ENCODE data around the gene ZNF235. TPM values are rescaled to one million over a fixed set of nuclear protein-coding genes. Genes with fewer than 3 reads are reported as not detected.
A peak's percentile ranks its signal among the peaks of the same experiment; 100 is the strongest.

The ZNF235 gene
- total and polyA plus RNA-seq, 2 donors (not counting 1 experiment from before 2014, with no cell fraction given): 2.9 to 5.8 TPM

DNA sequence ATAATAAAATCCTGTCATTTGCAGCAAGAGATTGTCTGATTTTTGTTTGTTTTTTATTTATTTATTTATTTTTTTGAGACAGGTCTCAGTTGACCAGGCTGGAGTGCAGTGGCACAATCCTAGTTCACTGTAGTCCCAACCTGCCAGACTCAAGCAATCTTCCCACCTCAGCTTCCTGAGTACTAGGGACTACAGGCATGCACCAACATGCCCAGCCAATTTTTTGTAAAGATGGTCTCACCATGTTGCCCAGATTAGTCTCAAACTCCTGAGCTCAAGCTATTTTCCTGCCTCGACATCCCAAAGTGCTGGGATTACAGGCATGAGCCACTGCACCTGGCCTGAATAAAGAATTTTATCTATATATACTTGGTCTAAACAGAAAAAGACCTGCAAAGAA, 27.5 kb downstream of the ZNF235 start:
- H3K9ac ChIP-seq (ENCODE audit: insufficient read depth, low read length): no peak overlapping the region
- no peak for DNase-seq (ENCODE audit: low read depth in 2 of 2)
- no peak overlapping the region for H3K4me2 ChIP-seq (ENCODE audit: extremely low read depth, insufficient read depth, low read length)
- no peaks in the 10 kb centered on the region for H3K79me2 ChIP-seq (ENCODE audit: control insufficient read depth, insufficient read depth, low read length)
- H3K36me3 ChIP-seq (ENCODE audit: control insufficient read depth, insufficient read depth, low read length): no peaks in the 10 kb centered on the region
- no peaks in the 10 kb centered on the region for H3K4me1 ChIP-seq (ENCODE audit: control insufficient read depth, extremely low read depth, insufficient read depth, low read length)
- H3K27me3 ChIP-seq (ENCODE audit: control insufficient read depth, insufficient read depth, low read length): no peaks in the 10 kb centered on the region
- no peak for TF ChIP-seq EZH2 (IDR thresholded peaks at IDR 0.05; ENCODE audit: low read length, missing control alignments)
- TF ChIP-seq, protein P1, sequence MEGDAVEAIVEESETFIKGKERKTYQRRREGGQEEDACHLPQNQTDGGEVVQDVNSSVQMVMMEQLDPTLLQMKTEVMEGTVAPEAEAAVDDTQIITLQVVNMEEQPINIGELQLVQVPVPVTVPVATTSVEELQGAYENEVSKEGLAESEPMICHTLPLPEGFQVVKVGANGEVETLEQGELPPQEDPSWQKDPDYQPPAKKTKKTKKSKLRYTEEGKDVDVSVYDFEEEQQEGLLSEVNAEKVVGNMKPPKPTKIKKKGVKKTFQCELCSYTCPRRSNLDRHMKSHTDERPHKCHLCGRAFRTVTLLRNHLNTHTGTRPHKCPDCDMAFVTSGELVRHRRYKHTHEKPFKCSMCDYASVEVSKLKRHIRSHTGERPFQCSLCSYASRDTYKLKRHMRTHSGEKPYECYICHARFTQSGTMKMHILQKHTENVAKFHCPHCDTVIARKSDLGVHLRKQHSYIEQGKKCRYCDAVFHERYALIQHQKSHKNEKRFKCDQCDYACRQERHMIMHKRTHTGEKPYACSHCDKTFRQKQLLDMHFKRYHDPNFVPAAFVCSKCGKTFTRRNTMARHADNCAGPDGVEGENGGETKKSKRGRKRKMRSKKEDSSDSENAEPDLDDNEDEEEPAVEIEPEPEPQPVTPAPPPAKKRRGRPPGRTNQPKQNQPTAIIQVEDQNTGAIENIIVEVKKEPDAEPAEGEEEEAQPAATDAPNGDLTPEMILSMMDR (conservative IDR thresholded peaks at IDR 0.05 in 1 of 2, IDR thresholded peaks at IDR 0.05 in 1 of 2; ENCODE audit: low read depth in 1 of 2, low read length in 2 of 2): no peak
- H3K4me3 ChIP-seq (replicated peaks in 1 of 4; ENCODE audit: control extremely low read depth in 1 of 4, insufficient read depth in 1 of 4, low read depth in 3 of 4, low read length in 4 of 4): no peak overlapping the region
- no peak overlapping the region for H3K27ac ChIP-seq (ENCODE audit: insufficient read depth, low read length)
- H2AFZ ChIP-seq (ENCODE audit: low read length): no peak overlapping the region
- H4K20me1 ChIP-seq (ENCODE audit: control insufficient read depth, extremely low read depth, insufficient read depth, low read length): no peaks in the 10 kb centered on the region
- no peaks in the 10 kb centered on the region for H3K9me3 ChIP-seq (ENCODE audit: control insufficient read depth, insufficient read depth, low read depth, low read length)

DNA sequence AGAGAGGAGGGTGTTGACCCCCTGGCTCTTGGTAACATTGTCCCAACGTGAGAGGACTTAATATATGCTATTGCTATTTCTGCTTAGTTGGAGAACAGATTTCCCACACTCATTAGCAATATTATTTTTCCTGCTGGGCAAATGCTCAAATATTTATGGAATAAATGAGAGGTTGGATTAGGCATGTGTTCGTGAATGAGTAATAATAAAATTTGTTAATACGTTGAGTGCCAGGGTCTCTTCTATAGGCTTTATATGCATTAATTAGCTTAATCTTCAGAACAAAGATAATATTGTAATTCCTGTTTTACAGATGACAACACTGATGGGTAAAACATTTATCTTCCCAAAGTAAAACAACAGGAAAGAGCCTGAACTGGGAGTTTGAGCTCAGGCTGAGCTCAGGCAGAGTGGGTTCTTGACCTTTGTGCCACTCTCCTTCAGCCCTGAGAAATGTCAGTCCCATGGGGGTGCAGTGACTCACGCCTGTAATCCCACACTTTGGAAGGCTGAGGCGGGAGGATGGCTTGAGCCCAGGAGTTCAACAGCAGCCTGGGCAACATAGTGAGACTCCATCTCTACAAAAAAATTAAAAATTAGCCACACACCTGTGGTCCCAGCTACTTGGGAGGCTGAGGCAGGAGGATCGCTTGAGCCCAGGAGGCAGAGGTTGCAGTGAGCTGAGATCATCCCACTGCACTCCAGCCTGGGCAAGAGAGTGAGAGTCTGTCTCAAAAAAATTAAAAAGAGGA, 44.0 kb downstream of the ZNF235 start:
- no peak overlapping the region for H3K9ac ChIP-seq (ENCODE audit: insufficient read depth, low read length)
- no peak overlapping the region for H3K27ac ChIP-seq (ENCODE audit: insufficient read depth, low read length)
- peak overlapping the region; percentile 61 for H3K4me2 ChIP-seq (ENCODE audit: extremely low read depth, insufficient read depth, low read length)
- no peak for TF ChIP-seq EZH2 (IDR thresholded peaks at IDR 0.05; ENCODE audit: low read length, missing control alignments)
- TF ChIP-seq, protein P1 (conservative IDR thresholded peaks at IDR 0.05 in 1 of 2, IDR thresholded peaks at IDR 0.05 in 1 of 2; ENCODE audit: low read depth in 1 of 2, low read length in 2 of 2): no peak
- peak overlapping the region in 2 of 4 experiments; percentile 70 to 80 for H3K4me3 ChIP-seq (replicated peaks in 1 of 4; ENCODE audit: control extremely low read depth in 1 of 4, insufficient read depth in 1 of 4, low read depth in 3 of 4, low read length in 4 of 4)
- DNase-seq (ENCODE audit: low read depth in 2 of 2): no peak
- H3K9me3 ChIP-seq (ENCODE audit: control insufficient read depth, insufficient read depth, low read depth, low read length): no peaks in the 10 kb centered on the region
- no peaks in the 10 kb centered on the region for H3K27me3 ChIP-seq (ENCODE audit: control insufficient read depth, insufficient read depth, low read length)
- H4K20me1 ChIP-seq (ENCODE audit: control insufficient read depth, extremely low read depth, insufficient read depth, low read length): no peaks in the 10 kb centered on the region
- H3K4me1 ChIP-seq (ENCODE audit: control insufficient read depth, extremely low read depth, insufficient read depth, low read length): no peaks in the 10 kb centered on the region
- H2AFZ ChIP-seq (ENCODE audit: low read length): peak overlapping the region; percentile 17
- no peaks in the 10 kb centered on the region for H3K79me2 ChIP-seq (ENCODE audit: control insufficient read depth, insufficient read depth, low read length)
- no peaks in the 10 kb centered on the region for H3K36me3 ChIP-seq (ENCODE audit: control insufficient read depth, insufficient read depth, low read length)

DNA sequence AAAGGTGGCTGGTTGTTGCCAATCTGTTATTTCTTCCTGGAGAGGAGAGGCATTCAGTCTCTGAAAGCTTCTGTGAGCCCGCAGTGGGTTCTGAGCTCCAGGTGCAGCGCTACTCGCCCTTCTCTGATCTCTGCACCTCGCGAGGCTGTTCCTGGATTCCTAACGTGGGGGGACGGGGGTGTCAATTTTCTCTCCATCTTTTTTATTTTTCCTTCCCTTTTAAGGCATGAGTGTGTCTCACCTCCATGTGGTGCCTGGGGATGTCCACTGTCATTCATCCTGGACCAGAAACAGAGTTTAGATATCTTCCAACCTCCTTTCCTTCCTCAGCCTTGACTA, 44.5 kb downstream of the ZNF235 start:
- no peak for DNase-seq (ENCODE audit: low read depth in 2 of 2)
- no peaks in the 10 kb centered on the region for H3K36me3 ChIP-seq (ENCODE audit: control insufficient read depth, insufficient read depth, low read length)
- H4K20me1 ChIP-seq (ENCODE audit: control insufficient read depth, extremely low read depth, insufficient read depth, low read length): no peaks in the 10 kb centered on the region
- no peaks in the 10 kb centered on the region for H3K79me2 ChIP-seq (ENCODE audit: control insufficient read depth, insufficient read depth, low read length)
- peak overlapping the region; percentile 52 to 80 (median 68) for H3K4me3 ChIP-seq (replicated peaks in 1 of 4; ENCODE audit: control extremely low read depth in 1 of 4, insufficient read depth in 1 of 4, low read depth in 3 of 4, low read length in 4 of 4)
- H3K27me3 ChIP-seq (ENCODE audit: control insufficient read depth, insufficient read depth, low read length): no peaks in the 10 kb centered on the region
- no peak for TF ChIP-seq EZH2 (IDR thresholded peaks at IDR 0.05; ENCODE audit: low read length, missing control alignments)
- TF ChIP-seq, protein P1 (conservative IDR thresholded peaks at IDR 0.05 in 1 of 2, IDR thresholded peaks at IDR 0.05 in 1 of 2; ENCODE audit: low read depth in 1 of 2, low read length in 2 of 2): no peak
- H3K4me1 ChIP-seq (ENCODE audit: control insufficient read depth, extremely low read depth, insufficient read depth, low read length): no peaks in the 10 kb centered on the region
- H2AFZ ChIP-seq (ENCODE audit: low read length): peak overlapping the region; percentile 96
- H3K4me2 ChIP-seq (ENCODE audit: extremely low read depth, insufficient read depth, low read length): peak overlapping the region; percentile 61
- H3K9me3 ChIP-seq (ENCODE audit: control insufficient read depth, insufficient read depth, low read depth, low read length): no peaks in the 10 kb centered on the region
- H3K9ac ChIP-seq (ENCODE audit: insufficient read depth, low read length): no peak overlapping the region
- H3K27ac ChIP-seq (ENCODE audit: insufficient read depth, low read length): no peak overlapping the region
